A673 (cell line): ENCODE results near the gene WNK2. TPM values are rescaled to one million over a fixed set of nuclear protein-coding genes. Genes with fewer than 3 reads are reported as not detected.
"Not testable (repeated sequence)": the region's sequence is repeated elsewhere in the genome, so short reads cannot be mapped to it uniquely, and the experiment has no call there.

Experiments used
- BruUV-seq: library from RNA; stranded (reverse); fragments of 400-500 nt; replicated peaks from 2 replicates; lab custom pipeline; 2021; lab: Mats Ljungman, UMichigan
- CTCF ChIA-PET: fragments of 300-600 bp; sonication (Branson Sonifier 250); formaldehyde crosslinking; loops from one replicate; lab custom pipeline; 2022; ENCODE audit warnings: antibody characterized with exemption; lab: Charles Lee
- POLR2A ChIA-PET: fragments of 300-600 bp; sonication (Branson Sonifier 250); formaldehyde crosslinking; loops from one replicate; lab custom pipeline; 2022; ENCODE audit warnings: antibody characterized with exemption; ENCODE audit not compliant: low non-redundant PET; lab: Charles Lee
- DNase-seq: peaks from one replicate; pipeline ENCODE4 v3.0.0-alpha.2; 2015; ENCODE audit warnings: low spot score
- H3K27ac ChIP-seq: fragments of 200-600 bp; sonication (generic); 2 replicates; pipeline ENCODE4 v1.5.1; 2016; ENCODE audit warnings: mixed run types, low read depth, mild to moderate bottlenecking, mixed read lengths, antibody characterized with exemption, low read length; ENCODE audit not compliant: poor library complexity, severe bottlenecking
- H3K27me3 ChIP-seq: fragments of 200-600 bp; sonication (generic); replicated peaks from 2 replicates; pipeline ENCODE4 v1.6.1; 2017; ENCODE audit warnings: mixed run types, low read depth, mild to moderate bottlenecking, mixed read lengths, antibody characterized with exemption, low read length; ENCODE audit not compliant: insufficient read depth, poor library complexity
- H3K36me3 ChIP-seq: fragments of 200-600 bp; sonication (generic); 2 replicates; pipeline ENCODE4 v1.6.1; 2016; ENCODE audit warnings: mixed run types, mild to moderate bottlenecking, mixed read lengths, antibody characterized with exemption, low read length; ENCODE audit not compliant: insufficient read depth, poor library complexity, severe bottlenecking
- H3K4me1 ChIP-seq: fragments of 200-600 bp; sonication (generic); 2 replicates; pipeline ENCODE4 v1.6.1; 2017; ENCODE audit warnings: mixed run types, mild to moderate bottlenecking, mixed read lengths, antibody characterized with exemption, low read length; ENCODE audit not compliant: insufficient read depth, poor library complexity, severe bottlenecking
- H3K4me3 ChIP-seq: fragments of 200-600 bp; sonication (generic); 2 replicates; pipeline ENCODE4 v1.5.1; 2016; ENCODE audit warnings: low read depth, mixed run types, mild to moderate bottlenecking, mixed read lengths, low read length; ENCODE audit not compliant: poor library complexity, severe bottlenecking
- H3K9me3 ChIP-seq: fragments of 200-600 bp; sonication (generic); 2 replicates; pipeline ENCODE4 v1.6.1; 2016; ENCODE audit warnings: mixed run types, low read depth, mild to moderate bottlenecking, mixed read lengths, antibody characterized with exemption, low read length; ENCODE audit not compliant: poor library complexity, severe bottlenecking
- CTCF ChIP-seq: fragments of 300-800, 200-600 bp; sonication (generic); conservative IDR thresholded peaks from 2 replicates; pipeline ENCODE4 v1.5.1; 2017; ENCODE audit warnings: low read depth, mild to moderate bottlenecking, antibody characterized with exemption, low read length, moderate library complexity, mixed read lengths
- EZH2 ChIP-seq: fragments of 200-600 bp; sonication (generic); IDR thresholded peaks from 2 replicates; pipeline ENCODE4 v1.6.1; 2017; ENCODE audit warnings: borderline replicate concordance, low read depth, mild to moderate bottlenecking, mixed read lengths, antibody characterized with exemption, low read length; ENCODE audit not compliant: poor library complexity, severe bottlenecking
- intact Hi-C: fragments of 100-400 bp; cut with micrococcal nuclease; formaldehyde crosslinking; loops from one replicate; pipeline ENCODE4 v1.10.0; 2022; ENCODE audit not compliant: unreplicated experiment
- total RNA-seq: library from RNA; stranded (reverse); gene quantifications from 2 replicates; pipeline ENCODE4 v1.2.3, GENCODE V29; 2021

WNK2 gene
- total RNA-seq, 1 experiment from 2014 or later: 9.6 TPM

- POLR2A ChIA-PET: no interaction called here
- intact Hi-C loops: no loop called here
Observed at GRCh38 chr9:93340091-93340490, 156.2 kb downstream of the WNK2 start.

GRCh38 chr9:93341820-93342219 is 157.9 kb downstream of the WNK2 start:
- POLR2A ChIA-PET, CTCF ChIA-PET, intact Hi-C loops, BruUV-seq, DNase-seq, H3K36me3 ChIP-seq, H3K4me3 ChIP-seq, H3K9me3 ChIP-seq, H3K4me1 ChIP-seq, H3K27ac ChIP-seq: not testable (repeated sequence)
- H3K27me3 ChIP-seq: peaks cover 17% of the 10 kb centered on the region

More at GRCh38 chr9:93340091-93340490, 156.2 kb downstream of the WNK2 start:
- Histone ChIP-seq H3K27me3 (no peaks in the 10 kb centered on the region), H3K9me3 (peaks cover 9% of the 10 kb centered on the region), H3K36me3 (no peaks in the 10 kb centered on the region), H3K27ac (no peak overlapping the region), H3K4me3 (no peak overlapping the region), H3K4me1 (no peaks in the 10 kb centered on the region)
- no peak for TF ChIP-seq CTCF
- no peak for TF ChIP-seq EZH2
- BruUV-seq: no TSS peak
- CTCF ChIA-PET: no interaction called here
- DNase-seq: no peak

- CTCF ChIA-PET, intact Hi-C loops, BruUV-seq: not testable (repeated sequence)
Observed at GRCh38 chr9:93342428-93342827, 158.5 kb downstream of the WNK2 start.

GRCh38 chr9:93343663-93344062 is 159.7 kb downstream of the WNK2 start:
- peaks cover 23% of the 10 kb centered on the region for H3K27me3 ChIP-seq
- intact Hi-C loops: no loop called here
- no peak overlapping the region for H3K27ac ChIP-seq
- ChIA-PET CTCF (no interaction called here), POLR2A (no interaction called here)
- TF ChIP-seq EZH2 (no peak), CTCF (no peak)
- H3K4me1 ChIP-seq: no peaks in the 10 kb centered on the region
- peaks cover 4% of the 10 kb centered on the region for H3K9me3 ChIP-seq
- BruUV-seq: no TSS peak
- H3K4me3 ChIP-seq: no peak overlapping the region
- no peak for DNase-seq
- H3K36me3 ChIP-seq: no peaks in the 10 kb centered on the region

More at GRCh38 chr9:93342428-93342827, 158.5 kb downstream of the WNK2 start:
- DNase-seq, H3K27ac ChIP-seq, H3K9me3 ChIP-seq, H3K4me1 ChIP-seq, H3K36me3 ChIP-seq, H3K4me3 ChIP-seq, POLR2A ChIA-PET: not testable (repeated sequence)
- H3K27me3 ChIP-seq: peaks cover 23% of the 10 kb centered on the region
